KMS-11 (cell line): ENCODE measurements around the gene IL20.
A peak's percentile ranks its signal among the peaks of the same experiment; 100 is the strongest.

Experiments used
- H2AFZ ChIP-seq: fragments of 200-600 bp; sonication (generic); 2 replicates; pipeline ENCODE4 v1.6.1; 2016; ENCODE audit warnings: antibody characterized with exemption, mixed run types, low read depth
- H3K27ac ChIP-seq: fragments of 200-600 bp; sonication (generic); 2 replicates; pipeline ENCODE4 v1.6.1; 2016; ENCODE audit warnings: mild to moderate bottlenecking, mixed run types
- H3K27me3 ChIP-seq: fragments of 200-600 bp; sonication (generic); 2 replicates; pipeline ENCODE4 v1.6.1; 2017; ENCODE audit warnings: mild to moderate bottlenecking, low read depth, mixed run types, moderate library complexity; ENCODE audit not compliant: insufficient read depth
- H3K36me3 ChIP-seq: fragments of 200-600 bp; sonication (generic); 2 replicates; pipeline ENCODE4 v1.6.1; 2017; ENCODE audit warnings: mild to moderate bottlenecking, mixed run types; ENCODE audit not compliant: insufficient read depth
- H3K4me1 ChIP-seq: fragments of 200-600 bp; sonication (generic); 2 replicates; pipeline ENCODE4 v1.6.1; 2016; ENCODE audit warnings: mild to moderate bottlenecking, low read depth, mixed run types; ENCODE audit not compliant: poor library complexity, severe bottlenecking
- H3K4me2 ChIP-seq: fragments of 200-600 bp; sonication (generic); 2 replicates; pipeline ENCODE4 v1.7.0; 2016; ENCODE audit warnings: mild to moderate bottlenecking, mixed run types
- H3K4me3 ChIP-seq: fragments of 200-600 bp; sonication (generic); IDR thresholded peaks from 2 replicates; pipeline ENCODE4 v1.6.1; 2017; ENCODE audit warnings: low read depth, low read length, mixed read lengths; ENCODE audit not compliant: insufficient read depth
- H3K79me2 ChIP-seq: fragments of 200-600 bp; sonication (generic); 2 replicates; pipeline ENCODE4 v1.6.1; 2016; ENCODE audit warnings: low read depth, mixed run types; ENCODE audit not compliant: insufficient read depth
- H3K9ac ChIP-seq: fragments of 200-600 bp; sonication (generic); 2 replicates; pipeline ENCODE4 v1.6.1; 2016; ENCODE audit warnings: mild to moderate bottlenecking, mixed run types
- H4K20me1 ChIP-seq: fragments of 200-600 bp; sonication (generic); 2 replicates; pipeline ENCODE4 v1.6.1; 2016; ENCODE audit warnings: mild to moderate bottlenecking, mixed run types; ENCODE audit not compliant: insufficient read depth
- CTCF ChIP-seq: fragments of 200-600 bp; sonication (generic); conservative IDR thresholded peaks from 2 replicates; pipeline ENCODE4 v1.6.1; 2017; ENCODE audit warnings: low read depth, mild to moderate bottlenecking, antibody characterized with exemption, low read length, moderate library complexity, mixed read lengths

Gene IL20

GRCh38 chr1:206864939-206865671, at the start of gene IL20:
TSS of gene IL20 (plus strand) at chr1:206865623. CDS start at chr1:206865853, 230 bp downstream.
- Histone ChIP-seq H3K4me2 (no peak within 1 kb of the TSS), H3K27ac (no peak within 1 kb of the TSS), H2AFZ (no peak within 1 kb of the TSS), H3K4me1 (no peaks in the 10 kb centered on the region), H3K9ac (no peak within 1 kb of the TSS), H3K27me3 (no peaks in the 10 kb centered on the region), H3K79me2 (no peaks in the 10 kb centered on the region), H4K20me1 (no peaks in the 10 kb centered on the region), H3K36me3 (no peaks in the 10 kb centered on the region), H3K4me3 (no peak within 1 kb of the TSS)
- TF ChIP-seq CTCF: peak; percentile 89

- Histone ChIP-seq H3K36me3 (no peaks in the 10 kb centered on the region), H3K79me2 (no peaks in the 10 kb centered on the region), H3K4me2 (peak overlapping the region; percentile 65), H2AFZ (peak overlapping the region; percentile 51), H3K4me3 (peak overlapping the region; percentile 53), H4K20me1 (no peaks in the 10 kb centered on the region), H3K27ac (peak overlapping the region; percentile 76), H3K4me1 (peaks cover 56% of the 10 kb centered on the region), H3K9ac (peak overlapping the region; percentile 14; the same call in 1 of the 2 replicates), H3K27me3 (no peaks in the 10 kb centered on the region)
- no peak for TF ChIP-seq CTCF
Measured at GRCh38 chr1:206816390-206817287, 48.8 kb upstream of the IL20 start.

DNA sequence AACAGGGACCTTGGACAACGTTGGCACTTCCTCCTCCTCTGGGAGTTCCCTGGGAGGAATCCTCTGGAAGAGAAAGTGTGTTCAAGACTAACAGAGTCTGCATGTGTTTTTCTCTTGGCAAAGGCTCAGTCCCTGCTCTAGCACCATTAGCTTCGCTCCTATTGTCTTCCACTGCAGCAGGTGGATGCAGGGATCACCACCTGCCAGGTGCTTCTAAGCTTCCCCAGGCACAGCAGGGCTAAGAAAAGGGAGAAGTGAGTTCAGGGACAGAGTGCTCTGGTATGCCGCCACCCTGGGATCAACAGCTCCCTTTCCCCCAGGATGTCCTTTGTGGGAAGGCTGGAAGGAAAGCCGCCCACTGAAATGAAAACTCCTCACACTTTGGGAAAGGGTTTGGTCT, 43.9 kb upstream of the IL20 start:
- no peak overlapping the region for H3K4me3 ChIP-seq
- H2AFZ ChIP-seq: no peak overlapping the region
- no peaks in the 10 kb centered on the region for H3K27me3 ChIP-seq
- H3K4me1 ChIP-seq: peaks cover 26% of the 10 kb centered on the region
- H3K4me2 ChIP-seq: no peak overlapping the region
- no peaks in the 10 kb centered on the region for H3K36me3 ChIP-seq
- H3K9ac ChIP-seq: no peak overlapping the region
- no peak for TF ChIP-seq CTCF
- no peaks in the 10 kb centered on the region for H4K20me1 ChIP-seq
- no peak overlapping the region for H3K27ac ChIP-seq
- H3K79me2 ChIP-seq: no peaks in the 10 kb centered on the region

DNA sequence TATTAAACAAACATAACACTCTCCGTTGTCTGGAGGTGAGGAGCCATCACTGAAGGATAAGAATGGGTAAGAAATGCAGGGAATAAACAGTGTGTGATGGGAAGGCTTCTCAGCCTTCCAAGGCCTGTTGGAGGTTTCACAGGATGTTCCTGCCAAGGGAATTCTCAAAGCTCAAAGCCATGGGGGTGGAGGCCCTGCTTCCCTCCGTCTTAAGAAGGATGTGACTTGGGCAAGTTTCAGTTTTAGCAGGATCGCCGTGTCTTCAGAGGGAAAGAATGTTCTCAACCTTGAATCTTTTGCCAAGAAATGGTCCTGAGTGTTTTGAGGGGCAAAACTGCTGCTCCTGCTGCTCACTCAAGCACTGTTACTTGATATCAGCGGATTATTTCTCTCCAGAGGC, 41.7 kb upstream of the IL20 start:
- no peak for TF ChIP-seq CTCF

More for the DNA sequence above, 41.7 kb upstream of the IL20 start:
- no peak overlapping the region for H3K4me3 ChIP-seq
- H2AFZ ChIP-seq: no peak overlapping the region
- no peaks in the 10 kb centered on the region for H3K79me2 ChIP-seq
- H3K27ac ChIP-seq: no peak overlapping the region
- H3K4me1 ChIP-seq: peaks cover 15% of the 10 kb centered on the region
- H3K9ac ChIP-seq: no peak overlapping the region
- H3K27me3 ChIP-seq: no peaks in the 10 kb centered on the region
- no peaks in the 10 kb centered on the region for H3K36me3 ChIP-seq
- no peak overlapping the region for H3K4me2 ChIP-seq
- no peaks in the 10 kb centered on the region for H4K20me1 ChIP-seq
